OCI-LY1 (cell line): Measurements from ENCODE around the gene ARPP21.
"Not testable (repeated sequence)": the region's sequence is repeated elsewhere in the genome, so short reads cannot be mapped to it uniquely, and the experiment has no call there.

Experiments used
- H2AFZ ChIP-seq: fragments of 200-600 bp; sonication (generic), shearing (Covaris generic); 2 replicates; pipeline ENCODE4 v1.6.0; 2014; ENCODE audit warnings: antibody characterized with exemption, mild to moderate bottlenecking, low read length
- H3F3A ChIP-seq: fragments of 200-600 bp; sonication (generic), shearing (Covaris generic); 2 replicates; pipeline ENCODE4 v1.6.0; 2014; ENCODE audit warnings: mild to moderate bottlenecking, antibody characterized with exemption, low read length, moderate library complexity; ENCODE audit not compliant: insufficient read depth
- H3K27ac ChIP-seq: fragments of 200-600 bp; sonication (generic); 2 replicates; pipeline ENCODE4 v1.5.1; 2014; ENCODE audit warnings: low read length, mixed run types, mild to moderate bottlenecking, low read depth; ENCODE audit not compliant: poor library complexity, severe bottlenecking
- H3K27me3 ChIP-seq: fragments of 200-600 bp; sonication (generic); 2 replicates; pipeline ENCODE4 v1.6.0; 2014; ENCODE audit warnings: antibody characterized with exemption, mild to moderate bottlenecking, low read length, moderate library complexity; ENCODE audit not compliant: insufficient read depth
- H3K36me3 ChIP-seq: fragments of 200-600 bp; sonication (generic); 2 replicates; pipeline ENCODE4 v1.6.1; 2014; ENCODE audit warnings: mild to moderate bottlenecking, antibody characterized with exemption, low read length, moderate library complexity, mixed read lengths; ENCODE audit not compliant: insufficient read depth
- H3K4me1 ChIP-seq: fragments of 200-600 bp; sonication (generic); 2 replicates; pipeline ENCODE4 v1.5.1; 2014; ENCODE audit warnings: mild to moderate bottlenecking, low read length, moderate library complexity; ENCODE audit not compliant: insufficient read depth, severe bottlenecking
- H3K4me2 ChIP-seq: fragments of 200-600 bp; sonication (generic), shearing (Covaris generic); 2 replicates; pipeline ENCODE4 v1.6.1; 2014; ENCODE audit warnings: low read length
- H3K4me3 ChIP-seq: fragments of 200-600 bp; sonication (generic); 2 replicates; pipeline ENCODE4 v1.5.1; 2014; ENCODE audit warnings: low read length, low read depth, mild to moderate bottlenecking, mixed read lengths; ENCODE audit not compliant: poor library complexity, severe bottlenecking
- H3K79me2 ChIP-seq: fragments of 200-600 bp; shearing (Covaris generic); 2 replicates; pipeline ENCODE4 v1.6.1; 2016; ENCODE audit warnings: mixed run types, low read length, mixed read lengths; ENCODE audit not compliant: insufficient read depth
- H3K9ac ChIP-seq: fragments of 200-600 bp; sonication (generic), shearing (Covaris generic); 2 replicates; pipeline ENCODE4 v1.6.1; 2014; ENCODE audit warnings: mild to moderate bottlenecking, low read length, mixed read lengths
- H3K9me2 ChIP-seq: fragments of 200-600 bp; sonication (generic), shearing (Covaris generic); 2 replicates; pipeline ENCODE4 v1.6.1; 2014; ENCODE audit warnings: low read depth, mild to moderate bottlenecking, low read length, mixed read lengths
- H3K9me3 ChIP-seq: fragments of 200-600 bp; shearing (Covaris generic); 2 replicates; pipeline ENCODE4 v1.6.1; 2014; ENCODE audit warnings: low read length, mixed read lengths
- H4K20me1 ChIP-seq: fragments of 200-600 bp; sonication (generic), shearing (Covaris generic); 2 replicates; pipeline ENCODE4 v1.6.0; 2016; ENCODE audit warnings: mild to moderate bottlenecking, low read length; ENCODE audit not compliant: insufficient read depth
- CTCF ChIP-seq: fragments of 200-600 bp; sonication (generic), shearing (Covaris generic); IDR thresholded peaks from 2 replicates; pipeline ENCODE4 v1.5.1; 2017; ENCODE audit warnings: mild to moderate bottlenecking, antibody characterized with exemption, low read length, moderate library complexity, mixed read lengths
- EZH2 ChIP-seq: fragments of 200-600 bp; sonication (generic), shearing (Covaris generic); IDR thresholded peaks from 2 replicates; pipeline ENCODE4 v1.8.0; 2017; ENCODE audit warnings: borderline replicate concordance, mixed run types, mild to moderate bottlenecking, antibody characterized with exemption, low read length, moderate library complexity, mixed read lengths

The ARPP21 gene

GRCh38 chr3:35617370-35617769, 22.0 kb upstream of the ARPP21 start:
- Histone ChIP-seq H3K27me3 (no peaks in the 10 kb centered on the region), H2AFZ (no peak overlapping the region), H4K20me1 (no peaks in the 10 kb centered on the region), H3F3A (no peaks in the 10 kb centered on the region), H3K79me2 (no peaks in the 10 kb centered on the region), H3K4me3 (no peak overlapping the region), H3K9ac (no peak overlapping the region), H3K9me3 (no peaks in the 10 kb centered on the region), H3K36me3 (no peaks in the 10 kb centered on the region; the same call in 1 of the 2 replicates), H3K9me2 (no peaks in the 10 kb centered on the region), H3K4me2 (no peak overlapping the region), H3K4me1 (peaks cover 19% of the 10 kb centered on the region), H3K27ac (no peak overlapping the region)
- TF ChIP-seq EZH2, result no peak
- no peak for TF ChIP-seq CTCF

- H3K9me3 ChIP-seq, H3K9ac ChIP-seq, H3K4me2 ChIP-seq, H4K20me1 ChIP-seq, H3K9me2 ChIP-seq, H3K4me3 ChIP-seq, H2AFZ ChIP-seq, H3K36me3 ChIP-seq, H3K79me2 ChIP-seq, H3K27me3 ChIP-seq, H3F3A ChIP-seq, H3K27ac ChIP-seq: not testable (repeated sequence)
- H3K4me1 ChIP-seq, result peaks cover 19% of the 10 kb centered on the region
Measured at GRCh38 chr3:35620238-35620637, 19.1 kb upstream of the ARPP21 start.

- Histone ChIP-seq H3K27ac (no peak overlapping the region), H3K79me2 (no peaks in the 10 kb centered on the region), H2AFZ (no peak overlapping the region), H3K9ac (no peak overlapping the region), H3K27me3 (no peaks in the 10 kb centered on the region), H4K20me1 (no peaks in the 10 kb centered on the region), H3K36me3 (no peaks in the 10 kb centered on the region), H3K4me3 (no peak overlapping the region), H3K9me2 (no peaks in the 10 kb centered on the region), H3K4me1 (peaks cover 12% of the 10 kb centered on the region), H3K4me2 (no peak overlapping the region), H3F3A (no peaks in the 10 kb centered on the region), H3K9me3 (no peaks in the 10 kb centered on the region)
- no peak for TF ChIP-seq CTCF
- TF ChIP-seq EZH2, result no peak
Measured at GRCh38 chr3:35624698-35625097, 14.6 kb upstream of the ARPP21 start.

- H3K9me2 ChIP-seq, result no peaks in the 10 kb centered on the region
- peak overlapping the region; percentile 73 for H3K4me2 ChIP-seq
- H3F3A ChIP-seq, result no peaks in the 10 kb centered on the region
- TF ChIP-seq EZH2 (no peak), CTCF (no peak)
- H3K9ac ChIP-seq, result peak overlapping the region; percentile 38
- no peaks in the 10 kb centered on the region for H3K9me3 ChIP-seq
- H3K4me3 ChIP-seq, result peak overlapping the region; percentile 40
- H2AFZ ChIP-seq, result peak overlapping the region; percentile 73
- no peaks in the 10 kb centered on the region for H3K36me3 ChIP-seq
- H3K27ac ChIP-seq, result peak overlapping the region; percentile 44
- peaks cover 50% of the 10 kb centered on the region for H3K4me1 ChIP-seq
- no peaks in the 10 kb centered on the region for H3K27me3 ChIP-seq
- H4K20me1 ChIP-seq, result no peaks in the 10 kb centered on the region
- H3K79me2 ChIP-seq, result no peaks in the 10 kb centered on the region
Measured at GRCh38 chr3:35633332-35634124, 5.8 kb upstream of the ARPP21 start.
